Upper lobe of left lung (tissue), 6 donors: ENCODE measurements around the gene PSMG3. TPM values are rescaled to one million over a fixed set of nuclear protein-coding genes. Genes with fewer than 3 reads are reported as not detected.
A peak's percentile ranks its signal among the peaks of the same experiment; 100 is the strongest.

ENCODE experiments used
- ATAC-seq, 2 donors: fragments of 200-7000 bp; cut with Tn5 transposase; one replicate each; pipeline ENCODE4 v1.9.1; 2022; ENCODE audit warnings: mild to moderate bottlenecking in 2 of 2, moderate library complexity in 2 of 2; ENCODE audit not compliant: low FRiP score in 2 of 2
- DNase-seq, 2 donors: peaks; one replicate each; pipeline ENCODE4 v3.0.0-alpha.2; 2019 to 2020
- H3K27ac ChIP-seq, 4 donors: fragments of 200-600 bp; sonication (generic); one replicate each; pipeline ENCODE4 v1.5.1; 2016 to 2019
- H3K27me3 ChIP-seq, 4 donors: fragments of 200-600 bp; sonication (generic); one replicate each; pipeline ENCODE4 v1.5.1; 2017 to 2019
- H3K36me3 ChIP-seq, 4 donors: fragments of 200-600 bp; sonication (generic); one replicate each; pipeline ENCODE4 v1.5.1; 2016 to 2019
- H3K4me1 ChIP-seq, 4 donors: fragments of 200-600 bp; sonication (generic); one replicate each; pipeline ENCODE4 v1.5.1; 2018 to 2019
- H3K4me3 ChIP-seq, 4 donors: fragments of 200-600 bp; sonication (generic); one replicate each; pipeline ENCODE4 v1.5.1; 2017 to 2019; ENCODE audit warnings: mild to moderate bottlenecking in 2 of 4, moderate library complexity in 1 of 4
- H3K9me3 ChIP-seq, 4 donors: fragments of 200-600 bp; sonication (generic); one replicate each; pipeline ENCODE4 v1.5.1; 2018 to 2019
- CTCF ChIP-seq, 6 experiments: fragments of 450-650 bp in 4 of 6; fragments of 200-600 bp in 2 of 6; sonication (generic) in 2 of 6; IDR thresholded peaks; one replicate each; pipeline ENCODE4 v1.5.1; 2016 to 2019; ENCODE audit warnings: antibody characterized with exemption in 6 of 6
- EP300 ChIP-seq, 4 donors: sonication (generic); formaldehyde crosslinking; IDR thresholded peaks; one replicate each; pipeline ENCODE4 v1.5.1; 2017; ENCODE audit warnings: antibody characterized with exemption in 4 of 4, control low read depth in 2 of 4
- POLR2A ChIP-seq, 4 donors: fragments of 450-650 bp; IDR thresholded peaks; one replicate each; pipeline ENCODE4 v1.5.1; 2016 to 2017; ENCODE audit warnings: antibody characterized with exemption in 4 of 4, mild to moderate bottlenecking in 2 of 4
- POLR2AphosphoS5 ChIP-seq, 2 donors: sonication (generic); formaldehyde crosslinking; IDR thresholded peaks; one replicate each; pipeline ENCODE4 v1.5.1; 2017; ENCODE audit warnings: antibody characterized with exemption in 2 of 2
- WGBS, 2 donors: methylation state at CpG; one replicate each; pipeline ENCODE4 v1.1.5; 2017 to 2018; 5-methylcytosine and 5-hydroxymethylcytosine counted together
- total RNA-seq, 6 donors: library from RNA; depleted of rRNA in 4 of 6; stranded (reverse); fragments of >200 nt in 4 of 6; gene quantifications; one replicate each; pipeline versions ENCODE4 v1.1.0 to v1.2.1, GENCODE V29; 2016 to 2021
- donor health status: DM: no; HTN: no; CAD: no; lungs with moderate emphysema.
- donor health status: DM: no; HTN: yes; CAD: no; lungs with severe emphysema.

The PSMG3 gene
- total RNA-seq, 6 donors from 2014 or later = 19.0 to 53.1 (median 21.6) TPM

DNA sequence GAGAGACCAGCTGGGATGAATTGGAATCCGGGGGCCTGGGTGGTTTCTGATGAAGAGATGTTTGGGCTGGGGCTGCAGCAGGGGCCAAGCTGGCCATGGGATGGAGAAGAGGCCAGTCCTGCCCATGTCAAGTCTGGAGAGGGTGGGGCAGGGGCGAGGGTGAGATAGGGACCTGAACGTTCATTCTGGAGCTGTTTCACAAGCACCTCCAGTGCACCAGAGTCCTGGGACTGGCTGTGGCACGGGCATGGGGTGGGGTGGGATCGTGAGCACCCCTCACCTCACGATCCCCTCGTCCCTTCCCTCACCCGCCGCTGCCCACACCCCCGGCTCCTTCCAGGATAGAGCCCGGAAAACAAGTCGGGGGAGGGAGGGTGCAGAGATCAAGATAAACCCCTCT lies 25.8 kb upstream of the PSMG3 start:
- peaks cover 0 to 17% (median 4%) of the 10 kb centered on the region in 4 donors for H3K27me3 ChIP-seq

DNA sequence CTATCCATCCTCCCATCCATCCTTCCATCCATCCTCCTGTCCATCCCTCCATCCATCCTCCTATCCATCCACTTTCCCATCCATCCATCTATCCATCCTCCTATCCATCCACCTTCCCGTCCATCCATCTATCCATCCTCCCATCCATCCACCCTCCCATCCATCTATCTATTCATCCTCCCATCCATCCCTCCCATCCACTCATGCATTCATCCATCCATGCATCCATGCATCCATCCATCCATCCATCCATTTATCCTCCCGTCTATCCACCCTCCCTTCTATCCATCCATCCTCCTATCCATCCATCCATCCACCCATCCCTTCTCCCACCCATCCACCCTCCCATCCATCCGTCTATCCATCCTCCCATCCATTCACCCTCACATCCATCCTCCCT lies 25.2 kb upstream of the PSMG3 start:
- Histone ChIP-seq H3K9me3 (no peaks in the 10 kb centered on the region), H3K27me3 (peaks cover 0 to 17% (median 4%) of the 10 kb centered on the region in 4 donors), H3K4me3 (no peak overlapping the region), H3K4me1 (peaks cover 0 to 8% (median 0%) of the 10 kb centered on the region in 4 donors), H3K27ac (no peak overlapping the region), H3K36me3 (no peaks in the 10 kb centered on the region)
- ATAC-seq = no peak
- no peak for DNase-seq
- 85 to 92% methylated on average over 3 of the region's 3 CpGs for WGBS, 2 donors
- TF ChIP-seq CTCF (IDR thresholded peaks at IDR 0.05) (no peak), POLR2AphosphoS5 (IDR thresholded peaks at IDR 0.05) (no peak), POLR2A (IDR thresholded peaks at IDR 0.05) (no peak), EP300 (IDR thresholded peaks at IDR 0.05) (no peak)

More for the DNA sequence above, 25.8 kb upstream of the PSMG3 start:
- 61 to 72% methylated on average over 12 of the region's 12 CpGs for WGBS, 2 donors
- H3K9me3 ChIP-seq = no peaks in the 10 kb centered on the region
- no peaks in the 10 kb centered on the region for H3K36me3 ChIP-seq
- DNase-seq (peak in 1 of 2 donors; percentile 61), ATAC-seq (no peak)
- no peak overlapping the region for H3K4me3 ChIP-seq
- peaks cover 0 to 8% (median 0%) of the 10 kb centered on the region in 4 donors for H3K4me1 ChIP-seq
- TF ChIP-seq EP300 (IDR thresholded peaks at IDR 0.05) = no peak
- no peak for TF ChIP-seq POLR2A (IDR thresholded peaks at IDR 0.05)
- no peak for TF ChIP-seq CTCF (IDR thresholded peaks at IDR 0.05)
- TF ChIP-seq POLR2AphosphoS5 (IDR thresholded peaks at IDR 0.05) = no peak
- H3K27ac ChIP-seq = no peak overlapping the region

GRCh38 chr7:1593904-1594421 lies 24.1 kb upstream of the PSMG3 start:
- Histone ChIP-seq H3K4me1 (peaks cover 0 to 8% (median 0%) of the 10 kb centered on the region in 4 donors), H3K36me3 (no peaks in the 10 kb centered on the region), H3K27me3 (peaks cover 0 to 17% (median 4%) of the 10 kb centered on the region in 4 donors), H3K9me3 (peaks cover 0 to 6% (median 5%) of the 10 kb centered on the region in 4 donors), H3K4me3 (no peak overlapping the region), H3K27ac (no peak overlapping the region)
- TF ChIP-seq EP300 (IDR thresholded peaks at IDR 0.05) (no peak), CTCF (IDR thresholded peaks at IDR 0.05) (no peak), POLR2AphosphoS5 (IDR thresholded peaks at IDR 0.05) (no peak), POLR2A (IDR thresholded peaks at IDR 0.05) (no peak)
- 85 to 91% methylated on average over 4 of the region's 4 CpGs for WGBS, 2 donors
- ATAC-seq = no peak
- DNase-seq = no peak

- DNase-seq (no peak), ATAC-seq (no peak)
- peaks cover 0 to 17% (median 4%) of the 10 kb centered on the region in 4 donors for H3K27me3 ChIP-seq
- WGBS, 2 donors = 68 to 77% methylated on average over 14 to 19 of the region's 19 CpGs
- no peaks in the 10 kb centered on the region for H3K36me3 ChIP-seq
- peaks cover 0 to 8% (median 0%) of the 10 kb centered on the region in 4 donors for H3K4me1 ChIP-seq
- no peak for TF ChIP-seq POLR2AphosphoS5 (IDR thresholded peaks at IDR 0.05)
- peak in 1 of 6 experiments; percentile 11 for TF ChIP-seq CTCF (IDR thresholded peaks at IDR 0.05)
- H3K27ac ChIP-seq = no peak overlapping the region
- H3K9me3 ChIP-seq = peaks cover 0 to 10% (median 8%) of the 10 kb centered on the region in 4 donors
- H3K4me3 ChIP-seq = no peak overlapping the region
These were observed 23.4 kb upstream of the PSMG3 start for GRCh38 chr7:1593091-1593866.
